GM06990 (cell line): Measurements from ENCODE around the gene GINS2.

ENCODE experiments used
- DNase-seq: peaks from one replicate; pipeline ENCODE4 v3.0.0-alpha.2; 2011; ENCODE audit not compliant: insufficient read length; ENCODE audit errors: extremely low read depth
- H3K27me3 ChIP-seq: replicated peaks from 2 replicates; pipeline ENCODE4 v1.6.0; 2011; ENCODE audit warnings: low read length; ENCODE audit not compliant: control insufficient read depth, insufficient read depth
- H3K36me3 ChIP-seq: 2 replicates; pipeline ENCODE4 v1.5.1; 2011; ENCODE audit warnings: low read length; ENCODE audit not compliant: control insufficient read depth, insufficient read depth
- H3K4me3 ChIP-seq: replicated peaks from 2 replicates; pipeline ENCODE4 v1.5.1; 2011; ENCODE audit warnings: low read depth, mild to moderate bottlenecking, control low read depth, low read length
- CTCF ChIP-seq: IDR thresholded peaks from 2 replicates; pipeline ENCODE4 v1.5.1; 2011; ENCODE audit warnings: low read length, control low read depth, mild to moderate bottlenecking, inconsistent platforms; ENCODE audit not compliant: insufficient read depth, poor library complexity, severe bottlenecking

Gene GINS2

GRCh38 chr16:85640585-85640984, 48.2 kb downstream of the GINS2 start:
- no peak overlapping the region for H3K4me3 ChIP-seq
- H3K27me3 ChIP-seq, result no peaks in the 10 kb centered on the region
- TF ChIP-seq CTCF, result no peak
- no peak for DNase-seq
- H3K36me3 ChIP-seq, result peaks cover 3% of the 10 kb centered on the region

- H3K4me3 ChIP-seq, result no peak overlapping the region
- no peak for TF ChIP-seq CTCF
- H3K27me3 ChIP-seq, result no peaks in the 10 kb centered on the region
- peaks cover 4% of the 10 kb centered on the region for H3K36me3 ChIP-seq
- no peak for DNase-seq
Observed at GRCh38 chr16:85640254-85640558, 48.5 kb downstream of the GINS2 start.

- no peak for DNase-seq
- no peak for TF ChIP-seq CTCF
- Histone ChIP-seq H3K27me3 (no peaks in the 10 kb centered on the region), H3K4me3 (no peak overlapping the region), H3K36me3 (peaks cover 5% of the 10 kb centered on the region)
Observed at GRCh38 chr16:85639529-85640253, 49.1 kb downstream of the GINS2 start.

- Histone ChIP-seq H3K27me3 (no peaks in the 10 kb centered on the region), H3K36me3 (peaks cover 5% of the 10 kb centered on the region), H3K4me3 (no peak overlapping the region)
- DNase-seq, result no peak
- no peak for TF ChIP-seq CTCF
Observed at GRCh38 chr16:85638695-85639409, 49.9 kb downstream of the GINS2 start.

- Histone ChIP-seq H3K4me3 (no peak overlapping the region), H3K36me3 (peaks cover 5% of the 10 kb centered on the region), H3K27me3 (no peaks in the 10 kb centered on the region)
- DNase-seq, result no peak
- TF ChIP-seq CTCF, result no peak
Observed at GRCh38 chr16:85637808-85638647, 50.7 kb downstream of the GINS2 start.
